Mesangial cell (primary cell): Measurements from ENCODE around the gene SNRNP48. TPM values are rescaled to one million over a fixed set of nuclear protein-coding genes. Genes with fewer than 3 reads are reported as not detected.

Experiments used
- total RNA-seq: library from RNA; depleted of rRNA; stranded (reverse); fragments of >200 nt; gene quantifications from 2 replicates; pipeline ENCODE4 v1.2.3, GENCODE V29; 2015

Gene SNRNP48
- total RNA-seq, result 3.8 and 6.4 TPM in 2 replicates

GRCh38 chr6:7589949-7590917 lies at the start of gene SNRNP48:
SNRNP48 (plus strand) TSS chr6:7590198; CDS start chr6:7590258, 60 bp downstream.

GRCh38 chr6:7541175-7542064 lies 48.6 kb upstream of the SNRNP48 start, which contains the start of gene DSP:
DSP (plus strand) TSS chr6:7541671; CDS start chr6:7541916, 245 bp downstream.

Other genes starting within 250 kb of the SNRNP48 start
- gene CAGE1, start 200.5 kb upstream of the SNRNP48 start, total RNA-seq, result not detected in 2 replicates
- 7.5 and 10.4 TPM in 2 replicates for gene RIOK1, start 200.4 kb upstream of the SNRNP48 start, total RNA-seq
- 74.0 and 77.5 TPM in 2 replicates for gene DSP, start 48.5 kb upstream of the SNRNP48 start, total RNA-seq
- gene BMP6, start 135.9 kb downstream of the SNRNP48 start, total RNA-seq, result 0.13 and 0.49 TPM in 2 replicates